H1 (cell line): ENCODE data around the gene LEKR1. TPM values are rescaled to one million over a fixed set of nuclear protein-coding genes. Genes with fewer than 3 reads are reported as not detected.

Experiments
- BRCA1 ChIP-seq: IDR thresholded peaks from 2 replicates; pipeline ENCODE4 v1.6.1; 2012; ENCODE audit warnings: low read depth, low read length, improper control_type of control experiment
- CBX8 ChIP-seq: fragments of 300-800, 300-1000 bp; sonication (generic); IDR thresholded peaks from 2 replicates; pipeline ENCODE4 v1.7.1; 2016; ENCODE audit warnings: low read depth, low read length, borderline replicate concordance
- CREB1 ChIP-seq: IDR thresholded peaks from 2 replicates; pipeline ENCODE4 v1.6.1; 2012; ENCODE audit warnings: inconsistent platforms
- GTF2F1 ChIP-seq: IDR thresholded peaks from 2 replicates; pipeline ENCODE4 v1.6.1; 2012; ENCODE audit warnings: low read depth, low read length, improper control_type of control experiment, borderline replicate concordance
- HDAC6 ChIP-seq: IDR thresholded peaks from one replicate; pipeline ENCODE4 v1.7.1; 2012; ENCODE audit warnings: low read depth, mild to moderate bottlenecking, inconsistent platforms, low read length, moderate library complexity
- POLR2AphosphoS5 ChIP-seq: IDR thresholded peaks from 2 replicates; pipeline ENCODE4 v1.6.1; 2011; ENCODE audit warnings: low read depth, low read length
- SP1 ChIP-seq: IDR thresholded peaks from 2 replicates; pipeline ENCODE4 v1.6.1; 2011; ENCODE audit warnings: low read depth, low read length
- SP2 ChIP-seq: IDR thresholded peaks from 2 replicates; pipeline ENCODE4 v1.6.1; 2012; ENCODE audit warnings: mild to moderate bottlenecking, low read length, inconsistent platforms
- polyA plus RNA-seq, 7 experiments: library from polyadenylated mRNA; depleted of rRNA in 3 of 7; stranded (reverse) in 5 of 7; unstranded in 2 of 7; fragments of >200 nt in 5 of 7; fragments of 200-250 nt in 2 of 7; gene quantifications; 1 replicate in 5 of 7; 2 replicates in 1 of 7; 4 replicates in 1 of 7; pipeline versions ENCODE4 v1.2.1 to v1.2.3, GENCODE V29; 2011 to 2013; ENCODE audit warnings: missing spikeins in 2 of 7, mixed read lengths in 2 of 7
- total RNA-seq: library from RNA; stranded (reverse); fragmentation: NEBNext Ultra II Directional; extraction: Animal tissue kit (Norgen Biotek cat#: 25700); gene quantifications from 2 replicates; pipeline ENCODE4 v1.2.1, GENCODE V29; 2021
- TF ChIP-seq, protein P1 (sequence below): fragments of 300-600 bp; sonication (generic); IDR thresholded peaks from 2 replicates; pipeline ENCODE4 v1.7.1; 2012; ENCODE audit warnings: low read length, moderate library complexity, mild to moderate bottlenecking, inconsistent platforms; ENCODE audit not compliant: insufficient replicate concordance

Gene LEKR1
- total and polyA plus RNA-seq, 2 of the 8 experiments (the other 6 are each of a cell fraction or from before 2014, with no cell fraction given), result 0.08 TPM; not detected in 1

DNA sequence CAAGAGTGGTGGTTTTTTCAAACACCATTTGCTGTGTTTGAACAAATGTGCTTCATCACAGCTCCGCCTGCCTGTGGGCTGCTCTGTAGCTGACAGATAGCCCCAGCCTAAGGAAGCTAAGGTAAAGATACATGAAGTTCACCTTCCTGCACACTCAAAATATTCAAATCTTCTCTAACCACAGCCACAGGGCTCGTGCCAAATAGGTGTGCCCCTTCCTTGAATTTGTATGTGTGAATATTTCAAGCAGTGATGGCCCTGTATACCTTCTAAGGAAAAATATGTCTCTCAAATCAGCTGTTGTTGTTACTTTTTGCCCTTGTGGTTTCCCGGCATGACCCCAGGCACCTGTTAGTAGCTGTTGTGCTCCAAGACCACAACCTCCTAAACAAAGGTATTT, 241.0 kb downstream of the LEKR1 start (continued):
- TF ChIP-seq, protein P1, sequence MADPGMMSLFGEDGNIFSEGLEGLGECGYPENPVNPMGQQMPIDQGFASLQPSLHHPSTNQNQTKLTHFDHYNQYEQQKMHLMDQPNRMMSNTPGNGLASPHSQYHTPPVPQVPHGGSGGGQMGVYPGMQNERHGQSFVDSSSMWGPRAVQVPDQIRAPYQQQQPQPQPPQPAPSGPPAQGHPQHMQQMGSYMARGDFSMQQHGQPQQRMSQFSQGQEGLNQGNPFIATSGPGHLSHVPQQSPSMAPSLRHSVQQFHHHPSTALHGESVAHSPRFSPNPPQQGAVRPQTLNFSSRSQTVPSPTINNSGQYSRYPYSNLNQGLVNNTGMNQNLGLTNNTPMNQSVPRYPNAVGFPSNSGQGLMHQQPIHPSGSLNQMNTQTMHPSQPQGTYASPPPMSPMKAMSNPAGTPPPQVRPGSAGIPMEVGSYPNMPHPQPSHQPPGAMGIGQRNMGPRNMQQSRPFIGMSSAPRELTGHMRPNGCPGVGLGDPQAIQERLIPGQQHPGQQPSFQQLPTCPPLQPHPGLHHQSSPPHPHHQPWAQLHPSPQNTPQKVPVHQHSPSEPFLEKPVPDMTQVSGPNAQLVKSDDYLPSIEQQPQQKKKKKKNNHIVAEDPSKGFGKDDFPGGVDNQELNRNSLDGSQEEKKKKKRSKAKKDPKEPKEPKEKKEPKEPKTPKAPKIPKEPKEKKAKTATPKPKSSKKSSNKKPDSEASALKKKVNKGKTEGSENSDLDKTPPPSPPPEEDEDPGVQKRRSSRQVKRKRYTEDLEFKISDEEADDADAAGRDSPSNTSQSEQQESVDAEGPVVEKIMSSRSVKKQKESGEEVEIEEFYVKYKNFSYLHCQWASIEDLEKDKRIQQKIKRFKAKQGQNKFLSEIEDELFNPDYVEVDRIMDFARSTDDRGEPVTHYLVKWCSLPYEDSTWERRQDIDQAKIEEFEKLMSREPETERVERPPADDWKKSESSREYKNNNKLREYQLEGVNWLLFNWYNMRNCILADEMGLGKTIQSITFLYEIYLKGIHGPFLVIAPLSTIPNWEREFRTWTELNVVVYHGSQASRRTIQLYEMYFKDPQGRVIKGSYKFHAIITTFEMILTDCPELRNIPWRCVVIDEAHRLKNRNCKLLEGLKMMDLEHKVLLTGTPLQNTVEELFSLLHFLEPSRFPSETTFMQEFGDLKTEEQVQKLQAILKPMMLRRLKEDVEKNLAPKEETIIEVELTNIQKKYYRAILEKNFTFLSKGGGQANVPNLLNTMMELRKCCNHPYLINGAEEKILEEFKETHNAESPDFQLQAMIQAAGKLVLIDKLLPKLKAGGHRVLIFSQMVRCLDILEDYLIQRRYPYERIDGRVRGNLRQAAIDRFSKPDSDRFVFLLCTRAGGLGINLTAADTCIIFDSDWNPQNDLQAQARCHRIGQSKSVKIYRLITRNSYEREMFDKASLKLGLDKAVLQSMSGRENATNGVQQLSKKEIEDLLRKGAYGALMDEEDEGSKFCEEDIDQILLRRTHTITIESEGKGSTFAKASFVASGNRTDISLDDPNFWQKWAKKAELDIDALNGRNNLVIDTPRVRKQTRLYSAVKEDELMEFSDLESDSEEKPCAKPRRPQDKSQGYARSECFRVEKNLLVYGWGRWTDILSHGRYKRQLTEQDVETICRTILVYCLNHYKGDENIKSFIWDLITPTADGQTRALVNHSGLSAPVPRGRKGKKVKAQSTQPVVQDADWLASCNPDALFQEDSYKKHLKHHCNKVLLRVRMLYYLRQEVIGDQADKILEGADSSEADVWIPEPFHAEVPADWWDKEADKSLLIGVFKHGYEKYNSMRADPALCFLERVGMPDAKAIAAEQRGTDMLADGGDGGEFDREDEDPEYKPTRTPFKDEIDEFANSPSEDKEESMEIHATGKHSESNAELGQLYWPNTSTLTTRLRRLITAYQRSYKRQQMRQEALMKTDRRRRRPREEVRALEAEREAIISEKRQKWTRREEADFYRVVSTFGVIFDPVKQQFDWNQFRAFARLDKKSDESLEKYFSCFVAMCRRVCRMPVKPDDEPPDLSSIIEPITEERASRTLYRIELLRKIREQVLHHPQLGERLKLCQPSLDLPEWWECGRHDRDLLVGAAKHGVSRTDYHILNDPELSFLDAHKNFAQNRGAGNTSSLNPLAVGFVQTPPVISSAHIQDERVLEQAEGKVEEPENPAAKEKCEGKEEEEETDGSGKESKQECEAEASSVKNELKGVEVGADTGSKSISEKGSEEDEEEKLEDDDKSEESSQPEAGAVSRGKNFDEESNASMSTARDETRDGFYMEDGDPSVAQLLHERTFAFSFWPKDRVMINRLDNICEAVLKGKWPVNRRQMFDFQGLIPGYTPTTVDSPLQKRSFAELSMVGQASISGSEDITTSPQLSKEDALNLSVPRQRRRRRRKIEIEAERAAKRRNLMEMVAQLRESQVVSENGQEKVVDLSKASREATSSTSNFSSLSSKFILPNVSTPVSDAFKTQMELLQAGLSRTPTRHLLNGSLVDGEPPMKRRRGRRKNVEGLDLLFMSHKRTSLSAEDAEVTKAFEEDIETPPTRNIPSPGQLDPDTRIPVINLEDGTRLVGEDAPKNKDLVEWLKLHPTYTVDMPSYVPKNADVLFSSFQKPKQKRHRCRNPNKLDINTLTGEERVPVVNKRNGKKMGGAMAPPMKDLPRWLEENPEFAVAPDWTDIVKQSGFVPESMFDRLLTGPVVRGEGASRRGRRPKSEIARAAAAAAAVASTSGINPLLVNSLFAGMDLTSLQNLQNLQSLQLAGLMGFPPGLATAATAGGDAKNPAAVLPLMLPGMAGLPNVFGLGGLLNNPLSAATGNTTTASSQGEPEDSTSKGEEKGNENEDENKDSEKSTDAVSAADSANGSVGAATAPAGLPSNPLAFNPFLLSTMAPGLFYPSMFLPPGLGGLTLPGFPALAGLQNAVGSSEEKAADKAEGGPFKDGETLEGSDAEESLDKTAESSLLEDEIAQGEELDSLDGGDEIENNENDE, result no peak
- no peak for TF ChIP-seq POLR2AphosphoS5
- no peak for TF ChIP-seq SP1
- TF ChIP-seq BRCA1, result no peak
- TF ChIP-seq CREB1, result no peak
- no peak for TF ChIP-seq HDAC6
- no peak for TF ChIP-seq GTF2F1
- no peak for TF ChIP-seq CBX8
- TF ChIP-seq SP2, result no peak
